Effector memory CD4-positive, alpha-beta T cell (primary cell): ENCODE results near the gene LMBRD2.

ENCODE experiments used
- DNase-seq, 3 donors: peaks; one replicate each; pipeline ENCODE4 v3.0.0-alpha.2; 2020
- H3K27ac ChIP-seq: 2 replicates; pipeline ENCODE4 v1.7.0; 2013; ENCODE audit warnings: mild to moderate bottlenecking, low read length, moderate library complexity; ENCODE audit not compliant: insufficient read depth, poor library complexity, severe bottlenecking
- H3K27me3 ChIP-seq: replicated peaks from 2 replicates; pipeline ENCODE4 v1.7.0; 2013; ENCODE audit warnings: mild to moderate bottlenecking, low read length; ENCODE audit not compliant: insufficient read depth, control insufficient read depth, poor library complexity, severe bottlenecking
- H3K36me3 ChIP-seq: 2 replicates; pipeline ENCODE4 v1.7.0; 2013; ENCODE audit warnings: mild to moderate bottlenecking, low read length, moderate library complexity; ENCODE audit not compliant: control insufficient read depth, insufficient read depth
- H3K4me1 ChIP-seq: 2 replicates; pipeline ENCODE4 v1.7.0; 2013; ENCODE audit warnings: low read length, mild to moderate bottlenecking; ENCODE audit not compliant: control insufficient read depth, insufficient read depth, poor library complexity, severe bottlenecking
- H3K4me3 ChIP-seq: 2 replicates; pipeline ENCODE4 v1.7.0; 2013; ENCODE audit warnings: low read length, low read depth, mild to moderate bottlenecking; ENCODE audit not compliant: insufficient read depth, poor library complexity, severe bottlenecking
- H3K9me3 ChIP-seq: 2 replicates; pipeline ENCODE4 v1.7.0; 2013; ENCODE audit warnings: mild to moderate bottlenecking, low read length, moderate library complexity; ENCODE audit not compliant: control insufficient read depth

LMBRD2 gene

DNA sequence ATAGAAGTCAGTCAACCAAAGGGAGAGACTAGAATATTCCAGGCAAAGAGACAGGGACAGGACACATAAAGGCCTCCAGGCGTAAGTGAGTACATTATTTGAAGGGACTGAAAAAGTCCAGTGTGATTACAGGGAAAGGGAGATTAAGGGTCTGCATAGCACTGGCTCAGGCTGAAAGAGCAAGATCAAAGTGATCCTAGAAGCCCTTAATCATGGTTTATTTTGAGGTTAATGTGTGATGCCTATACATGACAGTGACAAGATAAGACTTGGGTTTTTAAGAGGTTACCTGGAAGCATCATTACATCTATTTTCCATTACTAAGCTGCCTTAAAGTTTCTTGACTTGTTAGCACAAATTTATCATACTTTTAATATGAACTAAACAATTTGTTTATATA is 25.8 kb downstream of the LMBRD2 start:
- no peaks in the 10 kb centered on the region for H3K27me3 ChIP-seq
- no peak overlapping the region for H3K27ac ChIP-seq
- no peaks in the 10 kb centered on the region for H3K4me1 ChIP-seq
- peaks cover 24% of the 10 kb centered on the region for H3K36me3 ChIP-seq
- no peak for DNase-seq
- H3K9me3 ChIP-seq: no peaks in the 10 kb centered on the region
- no peak overlapping the region for H3K4me3 ChIP-seq

DNA sequence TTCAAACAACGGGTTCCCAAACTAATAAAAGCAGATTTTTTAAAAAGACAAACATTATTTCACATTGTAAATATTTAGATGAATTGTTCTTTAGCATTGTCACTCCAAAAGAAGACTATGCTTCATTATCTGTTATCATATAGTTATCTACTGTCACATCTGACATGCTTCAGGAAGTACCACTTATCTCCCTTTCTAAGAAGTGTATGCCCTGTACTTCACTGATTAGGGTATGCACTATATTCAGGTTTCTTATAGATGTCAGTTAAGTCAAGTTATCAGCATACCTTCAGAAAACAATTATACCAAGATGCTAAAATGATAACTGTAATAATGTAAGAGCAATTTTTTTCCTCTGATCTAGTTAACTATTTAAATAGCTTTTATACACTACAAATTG is 40.4 kb downstream of the LMBRD2 start:
- no peak for DNase-seq
- H3K4me1 ChIP-seq: no peaks in the 10 kb centered on the region
- H3K9me3 ChIP-seq: no peaks in the 10 kb centered on the region
- H3K27ac ChIP-seq: no peak overlapping the region
- no peak overlapping the region for H3K4me3 ChIP-seq
- H3K36me3 ChIP-seq: peaks cover 37% of the 10 kb centered on the region
- H3K27me3 ChIP-seq: no peaks in the 10 kb centered on the region

DNA sequence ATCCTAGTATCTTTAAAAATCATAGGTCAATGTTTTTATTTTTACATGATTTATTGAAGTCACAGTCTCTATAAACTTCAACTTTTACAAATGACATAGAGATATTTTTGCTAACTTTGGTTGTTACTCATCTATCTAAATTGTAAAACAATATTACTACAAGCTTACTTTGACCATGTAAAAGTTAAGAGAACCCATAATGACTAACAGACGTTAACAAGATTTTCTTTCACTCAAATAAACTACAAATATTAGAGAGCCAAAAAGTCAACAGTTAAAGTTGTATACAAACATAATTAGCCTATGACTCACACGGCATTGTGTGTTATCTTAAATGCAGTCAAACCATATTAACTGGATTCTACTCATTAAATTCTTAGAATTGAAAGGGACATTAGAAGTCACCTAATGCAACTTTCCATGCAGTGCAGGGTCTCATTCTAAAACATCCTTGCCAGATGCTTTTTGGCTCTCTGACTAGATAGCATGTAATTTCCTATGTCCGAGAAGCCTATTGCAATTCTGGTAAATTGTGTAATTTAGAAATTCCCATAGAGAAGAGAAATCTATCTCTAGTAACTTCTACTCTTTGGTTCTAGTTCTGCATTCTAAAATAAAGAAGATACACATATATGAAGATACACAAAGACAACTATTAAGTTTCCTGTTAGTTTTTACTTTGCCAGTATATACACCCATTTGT is 42.8 kb downstream of the LMBRD2 start:
- no peak overlapping the region for H3K4me3 ChIP-seq
- no peak for DNase-seq
- no peak overlapping the region for H3K27ac ChIP-seq
- peaks cover 46% of the 10 kb centered on the region for H3K36me3 ChIP-seq
- no peaks in the 10 kb centered on the region for H3K9me3 ChIP-seq
- H3K27me3 ChIP-seq: no peaks in the 10 kb centered on the region
- H3K4me1 ChIP-seq: no peaks in the 10 kb centered on the region

DNA sequence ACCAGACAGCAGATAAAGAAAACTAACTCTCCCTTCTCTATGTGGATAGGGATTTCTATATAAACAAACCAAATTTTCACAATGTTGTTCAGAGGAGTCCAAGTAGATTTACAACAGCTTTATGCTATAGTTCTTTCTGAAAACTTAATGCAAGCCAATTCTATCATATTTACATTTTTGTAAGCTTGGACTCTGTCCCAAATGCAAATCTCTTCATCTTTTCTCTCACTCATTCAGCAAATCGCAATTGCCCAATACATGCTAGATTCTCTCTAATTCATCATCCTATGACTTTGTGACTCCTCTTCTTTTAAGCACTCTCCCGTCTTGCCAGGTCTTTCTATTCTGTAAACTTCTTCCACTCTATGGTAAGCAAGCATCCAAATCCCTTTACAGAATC is 45.9 kb downstream of the LMBRD2 start:
- Histone ChIP-seq H3K4me1 (no peaks in the 10 kb centered on the region), H3K4me3 (no peak overlapping the region), H3K36me3 (peaks cover 52% of the 10 kb centered on the region), H3K27me3 (no peaks in the 10 kb centered on the region), H3K9me3 (no peaks in the 10 kb centered on the region), H3K27ac (no peak overlapping the region)
- no peak for DNase-seq

DNA sequence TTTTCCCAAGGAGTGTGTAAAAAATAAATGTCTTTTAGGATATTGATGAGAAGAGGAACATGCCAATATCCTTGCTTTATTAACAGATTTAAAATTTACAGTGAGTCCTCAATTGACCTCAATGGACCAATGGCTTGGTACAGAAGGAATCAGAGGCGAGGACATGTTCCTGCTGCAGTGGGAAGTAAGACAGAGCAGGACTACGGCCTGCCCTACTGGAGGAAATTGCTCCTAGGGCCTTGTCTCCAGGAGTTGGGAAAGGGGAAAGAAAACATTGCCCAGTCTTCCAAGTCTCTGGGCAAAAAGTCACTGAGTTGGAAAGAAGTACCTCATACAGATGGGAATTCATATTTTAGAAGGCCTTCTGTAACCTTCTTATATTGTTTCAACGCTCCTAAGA is 51.9 kb downstream of the LMBRD2 start:
- H3K4me1 ChIP-seq: no peaks in the 10 kb centered on the region
- no peak for DNase-seq

DNA sequence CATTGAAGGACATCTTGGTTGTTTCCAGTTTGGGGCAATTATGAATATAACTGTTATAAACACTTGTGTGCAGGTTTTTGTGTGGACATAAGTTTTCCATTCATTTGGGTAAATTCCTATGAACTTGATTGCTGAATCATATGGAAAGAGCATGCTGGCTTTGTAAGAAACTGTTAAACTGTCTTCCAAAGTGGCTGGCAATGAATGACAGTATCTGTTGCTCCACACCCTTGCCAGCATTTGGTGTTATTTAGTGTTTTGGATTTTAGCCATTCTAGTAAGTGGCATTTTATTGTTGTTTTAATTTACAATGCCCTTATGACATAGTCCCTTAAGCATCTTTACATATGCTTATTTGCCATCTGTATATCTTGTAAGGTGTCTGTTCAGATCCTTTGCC is 55.2 kb downstream of the LMBRD2 start:
- no peaks in the 10 kb centered on the region for H3K9me3 ChIP-seq
- no peaks in the 10 kb centered on the region for H3K27me3 ChIP-seq
- no peak overlapping the region for H3K27ac ChIP-seq
- no peak overlapping the region for H3K4me3 ChIP-seq
- H3K4me1 ChIP-seq: no peaks in the 10 kb centered on the region
- H3K36me3 ChIP-seq: peaks cover 3% of the 10 kb centered on the region
- DNase-seq: no peak

More for the DNA sequence above, 51.9 kb downstream of the LMBRD2 start:
- Histone ChIP-seq H3K9me3 (no peaks in the 10 kb centered on the region), H3K36me3 (peaks cover 20% of the 10 kb centered on the region), H3K27me3 (no peaks in the 10 kb centered on the region), H3K4me3 (no peak overlapping the region), H3K27ac (no peak overlapping the region)

DNA sequence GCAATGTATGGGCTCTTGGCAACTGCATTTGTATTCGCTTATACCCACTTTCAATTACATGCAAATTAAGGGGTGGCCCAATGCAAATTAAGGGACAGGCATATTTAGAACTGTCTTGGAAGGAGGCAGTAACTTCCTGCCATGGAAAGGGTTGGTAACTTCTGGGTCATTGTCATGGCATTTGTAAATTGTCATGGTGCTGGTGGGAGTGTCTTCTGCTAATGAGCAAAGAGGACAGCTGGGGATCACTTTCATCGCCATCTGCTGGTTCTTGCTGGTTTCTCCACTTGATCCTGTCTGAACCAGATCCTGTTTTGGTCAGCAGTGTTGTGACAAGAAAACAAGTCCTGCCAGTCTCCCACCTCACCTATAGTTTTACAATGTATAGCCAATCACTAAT is 61.7 kb downstream of the LMBRD2 start:
- no peaks in the 10 kb centered on the region for H3K9me3 ChIP-seq
- H3K36me3 ChIP-seq: no peaks in the 10 kb centered on the region
- H3K4me3 ChIP-seq: no peak overlapping the region
- H3K4me1 ChIP-seq: no peaks in the 10 kb centered on the region
- no peak for DNase-seq
- H3K27me3 ChIP-seq: no peaks in the 10 kb centered on the region
- no peak overlapping the region for H3K27ac ChIP-seq

DNA sequence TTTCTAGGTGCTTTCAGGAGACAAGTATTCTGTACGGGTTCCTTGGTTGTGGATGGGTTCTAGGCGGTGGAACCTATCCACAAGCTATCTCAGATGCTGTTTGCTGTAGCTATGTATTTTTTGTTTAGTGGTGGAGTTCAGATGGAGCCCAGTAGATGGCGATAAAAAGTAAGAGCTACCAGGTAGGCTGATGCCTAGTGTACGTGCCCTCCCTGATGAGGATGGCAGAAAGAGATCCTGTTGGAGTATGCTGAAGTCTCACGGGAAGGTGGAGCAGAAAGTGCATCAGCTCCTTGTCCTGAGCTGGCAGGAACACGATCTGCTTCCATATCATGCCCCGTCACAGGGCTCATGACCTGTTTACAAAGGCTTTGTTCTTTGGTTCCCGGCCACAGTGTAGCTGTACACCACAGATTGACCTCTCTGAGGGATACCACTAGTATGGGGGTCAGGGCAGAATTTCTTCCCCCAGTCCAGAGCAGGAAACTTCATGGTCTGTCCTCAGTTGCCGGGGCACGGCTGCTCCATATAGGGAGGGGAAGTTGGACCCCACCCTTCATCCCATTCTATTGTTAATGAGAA is 72.4 kb downstream of the LMBRD2 start:
- no peak for DNase-seq
- Histone ChIP-seq H3K4me3 (no peak overlapping the region), H3K27me3 (peaks cover 5% of the 10 kb centered on the region), H3K36me3 (no peaks in the 10 kb centered on the region), H3K4me1 (no peaks in the 10 kb centered on the region), H3K27ac (no peak overlapping the region), H3K9me3 (no peaks in the 10 kb centered on the region)

DNA sequence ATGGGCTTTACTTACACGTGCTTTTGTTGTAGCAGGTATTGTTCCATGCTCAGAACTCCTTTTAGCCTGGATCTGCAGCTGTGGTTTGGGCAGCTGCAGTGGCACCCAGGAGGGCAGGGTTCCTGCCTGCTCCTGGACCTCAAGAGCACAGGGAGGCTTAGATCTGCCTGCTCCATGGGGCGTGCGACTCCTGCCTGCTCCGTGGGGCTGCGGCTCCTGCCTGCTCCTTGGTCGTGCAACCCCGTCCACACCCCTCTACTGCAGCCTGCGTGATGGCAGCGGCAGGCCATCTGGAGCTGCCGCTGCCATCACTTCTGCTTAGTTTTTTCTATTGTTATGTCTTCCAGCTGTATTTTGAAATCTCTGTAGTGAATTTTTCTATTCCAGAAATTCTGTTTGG is 73.3 kb downstream of the LMBRD2 start:
- H3K36me3 ChIP-seq: no peaks in the 10 kb centered on the region

DNA sequence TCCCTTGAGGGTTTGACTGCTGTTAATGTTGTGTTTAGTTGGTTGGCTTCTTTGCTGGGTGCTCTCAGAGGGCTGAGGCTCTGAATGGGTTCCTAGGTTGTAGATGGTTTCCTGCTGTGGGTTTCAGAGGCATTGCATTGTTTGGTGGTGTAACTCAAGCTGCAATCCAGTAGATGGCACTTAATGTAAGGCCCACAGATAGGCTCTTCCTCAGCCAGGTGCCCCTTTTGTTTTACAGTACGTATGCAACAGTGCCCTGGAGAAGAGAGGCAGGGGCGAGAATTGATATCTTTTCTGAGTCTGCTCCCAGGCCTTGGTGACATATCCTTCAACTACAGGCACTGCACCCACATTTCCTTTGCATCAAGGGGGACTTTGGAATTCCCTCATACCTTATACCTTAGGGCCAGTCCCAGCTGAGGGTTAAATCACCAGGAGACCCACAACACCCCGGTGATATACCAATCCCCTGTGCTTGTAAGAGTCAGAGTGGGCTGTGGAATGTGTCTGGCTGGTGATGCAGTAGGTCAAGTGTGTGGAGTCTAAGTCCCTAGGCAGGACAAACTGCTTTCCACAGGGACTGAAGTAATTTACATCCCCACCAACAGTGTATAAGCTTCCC is 78.0 kb downstream of the LMBRD2 start:
- no peak overlapping the region for H3K4me3 ChIP-seq
- no peaks in the 10 kb centered on the region for H3K9me3 ChIP-seq
- no peak for DNase-seq
- H3K27ac ChIP-seq: no peak overlapping the region
- no peaks in the 10 kb centered on the region for H3K36me3 ChIP-seq
- H3K4me1 ChIP-seq: no peaks in the 10 kb centered on the region
- no peaks in the 10 kb centered on the region for H3K27me3 ChIP-seq

More for the DNA sequence above, 73.3 kb downstream of the LMBRD2 start:
- Histone ChIP-seq H3K27me3 (peaks cover 5% of the 10 kb centered on the region), H3K4me1 (no peaks in the 10 kb centered on the region), H3K9me3 (no peaks in the 10 kb centered on the region), H3K4me3 (no peak overlapping the region), H3K27ac (no peak overlapping the region)
- DNase-seq: no peak
